ENCODE results near the gene S1PR4.

DNA sequence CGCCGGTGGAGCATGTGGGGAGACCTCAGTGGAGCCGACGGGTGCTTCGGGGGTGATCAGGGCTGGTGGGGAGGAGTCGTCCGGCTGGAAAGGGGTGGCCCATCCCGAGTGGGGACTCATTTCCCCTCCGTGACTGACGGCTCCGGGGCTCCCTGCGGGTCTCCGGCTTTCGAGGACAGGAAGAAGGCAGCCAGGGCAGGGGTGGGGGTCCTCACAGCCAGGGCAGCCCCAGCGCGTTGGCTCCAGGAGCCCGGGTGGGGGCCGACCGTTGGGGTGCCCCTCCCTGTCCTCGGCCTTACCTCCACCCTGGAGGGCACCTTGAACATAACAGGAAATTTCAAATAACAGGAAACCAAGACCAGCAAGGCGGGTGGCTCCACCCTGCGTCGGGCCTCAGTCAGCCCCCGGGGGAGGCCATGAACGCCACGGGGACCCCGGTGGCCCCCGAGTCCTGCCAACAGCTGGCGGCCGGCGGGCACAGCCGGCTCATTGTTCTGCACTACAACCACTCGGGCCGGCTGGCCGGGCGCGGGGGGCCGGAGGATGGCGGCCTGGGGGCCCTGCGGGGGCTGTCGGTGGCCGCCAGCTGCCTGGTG lies at the start of gene S1PR4:
- no peak for TF ChIP-seq CTCF (IDR thresholded peaks at IDR 0.05; ENCODE audit: low read depth, low read length, poor library complexity, severe bottlenecking)
- TF ChIP-seq EZH2phosphoT487 (IDR thresholded peaks at IDR 0.05; ENCODE audit: borderline replicate concordance, low read length): no peak

Data from DOHH2 (cell line).